TTC549 (cell line): ENCODE data around the gene ZDHHC18.
"Not testable (repeated sequence)": the region's sequence is repeated elsewhere in the genome, so short reads cannot be mapped to it uniquely, and the experiment has no call there.

Source experiments
- FAIRE-seq: peaks from 2 replicates; lab custom pipeline; 2012; peaks lifted over from hg19 to GRCh38; lab: Jason Lieb, UNC

The ZDHHC18 gene

DNA sequence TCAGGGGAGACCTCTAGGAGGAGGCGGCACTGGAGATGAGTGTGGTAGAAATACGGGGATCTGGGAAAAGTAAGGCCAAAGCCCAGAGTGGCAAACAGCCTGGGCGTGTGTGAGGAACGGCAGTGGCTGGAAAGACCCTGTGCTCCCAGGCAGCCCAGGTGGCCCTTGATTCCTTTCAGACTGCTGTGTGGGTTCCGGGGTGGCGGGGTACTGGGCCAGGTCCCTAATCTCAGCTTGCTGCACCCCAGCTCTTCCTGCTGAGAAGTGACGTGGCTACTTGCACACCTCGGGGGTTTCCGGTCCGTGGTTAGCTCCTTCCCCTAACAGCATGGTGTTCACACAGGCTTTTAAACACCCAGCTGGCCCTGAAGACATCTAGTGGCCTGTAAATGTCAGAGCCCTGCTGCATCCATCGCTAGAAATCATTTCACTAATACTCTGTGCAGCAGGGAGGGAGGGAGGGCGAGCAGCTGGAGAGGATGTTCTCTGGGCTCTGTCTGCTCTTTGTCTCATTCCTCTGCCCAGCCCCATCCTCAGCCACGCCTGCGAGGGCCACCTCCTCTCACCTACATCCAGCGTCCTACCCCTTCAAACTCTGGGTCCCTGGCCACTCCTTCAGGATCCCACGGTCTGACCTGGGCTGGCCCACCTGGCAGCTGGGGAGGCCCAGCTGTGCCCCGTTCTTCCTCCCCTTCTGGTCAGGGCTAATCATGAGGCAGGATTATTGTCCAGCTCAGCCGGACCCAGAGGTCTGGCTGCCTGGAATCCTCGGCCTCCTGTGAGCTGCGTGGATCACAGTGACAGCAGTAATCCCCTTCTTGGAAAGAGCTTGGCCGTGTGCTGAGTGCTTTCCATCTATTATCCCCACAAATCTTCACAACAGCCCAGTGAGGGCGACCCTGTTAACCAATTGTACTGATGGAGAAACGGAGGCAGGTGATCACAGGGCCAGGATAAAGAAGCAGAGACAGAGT lies 7.2 kb downstream of the ZDHHC18 start:
- no peak for FAIRE-seq

DNA sequence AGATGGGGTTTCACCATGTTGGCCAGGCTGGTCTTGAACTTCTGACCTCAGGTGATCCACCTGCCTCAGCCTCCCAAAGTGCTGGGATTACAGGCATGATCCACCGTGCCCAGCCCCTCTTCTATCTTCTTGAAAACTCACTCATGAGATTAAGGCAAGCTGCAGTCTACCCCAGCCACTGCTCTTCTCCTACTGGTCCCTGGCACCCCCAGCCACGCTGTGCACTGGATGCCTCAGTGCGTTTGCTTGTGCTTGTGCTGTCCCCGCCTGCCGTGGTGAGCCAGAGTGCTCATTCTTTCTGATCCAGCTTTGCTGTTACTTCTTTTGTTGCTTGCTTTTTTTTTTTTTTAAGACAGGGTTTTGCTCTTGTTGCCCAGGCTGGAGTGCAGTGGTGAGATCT lies 11.2 kb downstream of the ZDHHC18 start:
- not testable (repeated sequence) for FAIRE-seq

DNA sequence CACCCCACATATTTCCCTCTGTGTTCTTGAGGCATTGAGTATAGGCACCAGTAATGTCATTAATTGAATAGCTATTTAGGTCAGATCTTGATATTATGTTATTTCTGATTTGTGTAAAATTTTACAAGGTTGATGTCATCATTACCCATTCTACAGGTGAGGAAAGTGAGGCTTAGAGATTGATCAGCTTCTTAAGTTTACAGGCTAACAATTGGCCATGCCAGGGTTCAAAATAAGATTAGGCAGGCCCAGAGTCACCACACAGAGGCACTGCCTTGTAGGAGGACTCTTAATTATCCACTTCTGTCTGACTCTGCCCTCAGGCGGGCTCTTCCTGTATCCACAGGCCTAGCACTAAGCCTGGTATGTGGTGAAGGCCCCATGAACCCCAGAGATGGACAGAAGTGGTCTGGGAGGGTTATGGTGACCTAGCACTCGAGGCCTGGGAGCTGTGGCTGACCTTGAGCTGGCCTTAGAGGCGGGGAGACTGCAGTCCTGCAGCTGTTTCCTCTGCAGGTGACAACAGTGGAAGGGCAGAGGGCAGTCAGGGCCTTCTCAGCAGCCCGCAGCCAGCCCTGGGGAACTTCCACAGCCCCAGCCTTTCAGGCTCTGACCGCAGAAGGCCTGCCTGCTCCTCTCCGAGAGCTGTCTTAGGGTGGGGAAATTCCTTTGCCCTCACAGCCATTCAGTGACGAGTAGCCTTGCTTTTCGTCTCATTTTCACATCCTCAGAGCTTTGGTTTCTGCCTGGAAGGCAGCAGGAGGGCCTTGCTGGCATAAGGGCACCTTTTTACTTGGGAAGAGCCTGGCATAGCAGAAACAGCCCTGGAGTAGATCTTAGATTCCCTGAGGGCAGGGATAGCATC lies 12.2 kb downstream of the ZDHHC18 start:
- FAIRE-seq = no peak

DNA sequence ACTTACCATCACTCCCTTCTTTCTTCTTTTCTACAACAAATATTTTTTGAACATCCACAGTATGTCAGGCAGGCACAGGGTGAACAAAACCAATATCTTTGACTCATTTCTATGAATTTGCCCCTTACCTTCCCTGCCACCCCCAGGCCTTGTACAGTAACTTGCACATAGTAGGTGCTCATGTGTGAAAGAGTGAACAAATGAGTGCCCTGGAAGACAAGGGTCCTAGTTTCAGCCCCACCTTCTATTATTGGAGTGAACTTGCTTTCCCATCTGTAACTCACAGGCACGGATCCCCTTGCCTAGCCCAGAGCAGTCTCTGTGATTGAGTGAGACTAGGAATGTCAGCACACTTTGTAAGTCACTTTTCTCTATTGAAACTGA lies 12.8 kb downstream of the ZDHHC18 start:
- no peak for FAIRE-seq

DNA sequence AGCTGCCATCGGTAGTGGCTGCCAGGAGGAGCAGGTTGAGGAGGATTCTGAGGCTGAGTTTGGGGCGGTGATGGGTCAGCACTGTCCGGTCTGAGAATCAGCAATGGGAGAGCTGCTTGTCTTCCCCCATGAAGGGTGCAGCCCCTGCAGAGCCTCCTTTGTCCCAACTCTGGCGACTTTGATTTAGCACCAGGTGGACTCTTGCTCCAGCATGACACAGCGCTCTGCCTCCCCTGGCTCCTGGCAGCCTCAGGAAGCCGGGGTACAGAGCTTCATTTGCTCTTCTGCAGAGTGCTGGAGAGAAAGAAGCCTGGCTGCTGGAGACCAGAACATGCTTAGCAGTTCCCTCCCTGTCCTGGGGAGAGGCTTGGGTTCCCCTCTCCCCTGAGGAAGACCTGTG lies 13.3 kb downstream of the ZDHHC18 start:
- FAIRE-seq = no peak

DNA sequence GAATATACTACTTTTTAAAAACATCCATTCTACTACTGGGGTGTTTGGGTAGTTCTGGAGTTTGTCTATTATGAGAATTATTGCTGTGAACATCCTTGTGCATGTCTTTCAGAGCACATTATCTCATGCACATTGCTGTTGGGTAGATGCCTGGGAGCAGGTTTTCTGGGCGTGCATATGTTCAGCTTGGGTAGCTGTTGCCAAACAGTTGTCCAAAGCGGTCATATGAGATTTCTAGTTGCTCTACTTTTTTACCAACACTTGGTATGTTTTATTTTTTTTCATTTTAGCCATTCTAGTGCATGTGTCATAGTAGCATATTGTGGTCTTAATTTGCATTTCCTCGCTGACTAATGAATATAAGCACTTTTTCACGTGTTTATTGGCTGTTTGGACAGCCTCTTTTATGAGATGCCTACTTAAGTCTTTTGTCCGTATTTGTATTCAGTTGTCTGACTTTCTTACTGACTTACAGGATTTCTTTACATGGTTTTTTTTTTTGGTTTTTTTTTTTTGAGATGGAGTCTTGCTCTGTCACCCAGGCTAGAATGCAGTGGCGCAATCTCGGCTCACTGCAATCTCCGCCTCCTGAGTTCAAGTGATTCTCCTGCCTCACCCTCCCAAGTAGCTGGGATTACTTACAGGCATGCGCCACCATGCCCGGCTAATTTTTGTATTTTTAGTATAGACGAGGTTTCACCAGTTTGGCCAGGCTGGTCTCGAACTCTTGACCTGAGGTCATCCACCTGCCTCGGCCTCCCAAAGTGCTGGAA lies 18.1 kb downstream of the ZDHHC18 start:
- no peak for FAIRE-seq

DNA sequence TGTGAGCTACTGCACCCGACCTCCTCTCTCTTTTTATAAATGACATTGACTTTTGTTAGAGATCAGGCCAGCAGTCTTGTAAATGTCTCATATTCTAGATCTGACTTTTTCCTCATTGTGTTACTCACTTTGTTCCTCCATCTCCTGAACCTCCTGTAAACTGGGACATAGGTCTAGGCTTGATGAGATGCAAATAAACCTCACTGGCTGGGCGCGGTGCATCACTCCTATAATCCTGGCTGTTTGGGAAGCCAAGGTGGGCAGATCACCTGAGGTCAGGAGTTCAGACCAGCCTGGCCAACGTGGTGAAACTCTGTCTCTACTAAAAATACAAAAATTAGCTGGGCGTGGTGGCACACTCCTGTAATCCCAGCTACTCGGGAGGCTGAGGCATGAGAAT lies 21.3 kb downstream of the ZDHHC18 start:
- not testable (repeated sequence) for FAIRE-seq

DNA sequence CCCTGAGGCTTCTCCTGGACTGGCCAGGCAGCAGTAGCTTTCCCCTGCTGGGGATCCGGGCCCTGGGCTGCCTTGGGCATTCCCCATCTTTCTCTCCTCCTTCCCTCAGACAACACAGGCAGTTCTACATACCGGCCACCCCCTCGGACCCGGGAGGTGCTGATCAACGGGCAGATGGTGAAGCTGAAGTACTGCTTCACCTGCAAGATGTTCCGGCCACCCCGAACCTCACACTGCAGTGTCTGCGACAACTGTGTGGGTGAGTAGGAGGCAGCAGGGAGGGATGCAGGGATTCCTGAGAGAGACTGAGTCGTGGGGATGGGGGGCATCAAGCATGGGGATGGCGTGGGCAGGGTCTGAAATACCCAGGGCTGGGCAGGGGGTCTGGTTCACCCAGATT lies 22.0 kb downstream of the ZDHHC18 start:
- no peak for FAIRE-seq

DNA sequence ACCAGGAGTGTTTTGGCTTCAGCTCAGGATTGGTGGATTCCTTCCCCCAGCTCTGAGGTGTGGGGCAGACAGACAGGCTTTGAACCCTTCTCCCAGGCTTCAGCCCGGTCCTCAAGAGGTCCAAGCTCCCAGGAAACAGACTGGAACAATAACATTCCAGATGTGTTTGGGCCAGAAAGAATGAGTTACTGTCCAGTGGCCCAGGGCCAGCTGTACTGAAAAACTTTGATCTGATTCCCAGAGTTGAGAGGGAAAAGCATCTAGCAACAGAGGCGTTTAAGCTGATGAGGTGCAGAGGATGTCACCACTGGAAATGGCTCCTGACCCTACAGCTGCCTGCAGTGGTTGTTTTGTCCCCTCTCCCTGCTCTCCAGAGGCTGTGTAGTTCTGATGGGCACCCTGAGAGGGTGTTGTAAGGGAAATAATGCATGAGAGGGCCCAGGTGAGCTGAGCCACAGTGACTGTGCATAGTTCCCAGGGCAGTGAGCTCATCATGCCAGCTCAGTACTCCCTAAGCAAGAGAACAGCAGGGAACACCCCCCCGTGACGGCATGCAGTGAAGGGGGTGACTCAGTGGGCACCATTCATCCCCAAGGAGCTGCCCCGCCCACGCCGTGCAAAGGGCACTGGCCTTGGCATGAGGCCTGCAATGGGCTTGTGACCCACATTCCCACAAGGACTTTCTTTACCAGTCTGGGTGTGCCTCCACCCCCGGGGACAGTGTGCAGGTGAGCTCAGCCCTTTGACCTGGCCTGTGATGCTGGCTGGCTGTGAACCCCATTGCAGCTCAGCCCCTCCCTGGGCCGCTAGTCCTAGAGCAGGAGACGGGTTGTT lies 22.7 kb downstream of the ZDHHC18 start:
- no peak for FAIRE-seq

DNA sequence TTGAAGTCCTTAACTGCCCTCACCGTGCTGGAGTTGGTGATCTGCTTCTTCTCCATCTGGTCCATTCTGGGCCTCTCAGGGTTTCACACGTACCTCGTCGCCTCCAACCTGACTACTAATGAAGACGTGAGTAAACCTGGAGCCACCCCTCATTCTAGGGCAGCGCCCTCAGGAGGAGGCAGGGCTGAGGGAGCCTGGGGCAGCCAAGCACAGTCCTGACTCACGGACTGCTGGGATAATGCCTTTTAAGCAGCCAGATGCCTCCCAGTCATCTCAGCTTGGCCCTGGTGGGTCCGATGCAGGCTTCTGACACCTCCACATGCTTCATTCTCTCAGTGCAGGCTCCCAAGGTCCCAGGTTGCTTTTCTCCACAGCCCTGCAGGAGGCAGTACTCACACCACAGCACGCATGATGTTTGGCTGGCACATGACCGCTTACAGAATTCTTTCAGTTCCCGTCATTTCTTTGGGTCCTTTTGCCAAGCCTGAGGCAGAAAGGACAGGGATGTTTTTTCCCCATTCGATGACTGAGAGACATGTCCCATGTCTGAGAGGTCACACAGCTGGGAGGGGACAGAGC lies 24.7 kb downstream of the ZDHHC18 start:
- no peak for FAIRE-seq

DNA sequence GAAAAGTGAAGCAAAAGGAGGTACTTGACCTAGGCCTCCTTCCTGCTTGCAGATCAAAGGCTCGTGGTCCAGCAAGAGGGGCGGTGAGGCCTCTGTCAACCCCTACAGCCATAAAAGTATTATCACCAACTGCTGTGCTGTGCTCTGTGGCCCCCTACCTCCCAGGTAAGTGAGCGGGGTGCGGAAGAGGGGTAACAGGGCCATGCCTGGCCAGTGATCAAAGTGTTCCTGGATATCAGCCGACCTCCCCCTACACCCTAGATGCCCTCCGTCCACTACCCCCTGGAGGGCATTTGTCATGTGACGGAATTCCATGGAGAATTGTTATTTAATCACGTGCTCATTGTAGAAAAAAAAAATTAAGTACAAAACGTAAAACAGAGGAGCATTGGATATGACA lies 26.2 kb downstream of the ZDHHC18 start:
- no peak for FAIRE-seq

DNA sequence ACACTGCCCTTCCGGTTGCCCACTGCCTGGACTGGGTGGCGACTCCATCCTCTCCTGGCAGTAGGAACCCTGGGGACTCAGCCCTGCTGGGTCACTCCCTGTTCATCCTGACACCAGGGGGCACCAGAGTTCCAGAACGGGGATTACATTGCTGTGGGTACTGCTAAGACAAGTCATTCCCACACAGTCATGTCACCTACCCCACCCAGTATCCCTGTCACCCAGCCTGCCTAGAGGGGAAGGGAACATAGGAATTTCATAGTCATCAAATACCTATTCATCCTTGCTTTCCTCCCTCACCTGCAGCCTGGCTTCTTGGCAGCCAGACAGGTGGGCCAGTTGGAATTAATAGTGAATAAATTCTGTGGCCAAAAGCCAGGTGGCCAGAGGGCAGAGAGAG lies 26.7 kb downstream of the ZDHHC18 start:
- FAIRE-seq = no peak

DNA sequence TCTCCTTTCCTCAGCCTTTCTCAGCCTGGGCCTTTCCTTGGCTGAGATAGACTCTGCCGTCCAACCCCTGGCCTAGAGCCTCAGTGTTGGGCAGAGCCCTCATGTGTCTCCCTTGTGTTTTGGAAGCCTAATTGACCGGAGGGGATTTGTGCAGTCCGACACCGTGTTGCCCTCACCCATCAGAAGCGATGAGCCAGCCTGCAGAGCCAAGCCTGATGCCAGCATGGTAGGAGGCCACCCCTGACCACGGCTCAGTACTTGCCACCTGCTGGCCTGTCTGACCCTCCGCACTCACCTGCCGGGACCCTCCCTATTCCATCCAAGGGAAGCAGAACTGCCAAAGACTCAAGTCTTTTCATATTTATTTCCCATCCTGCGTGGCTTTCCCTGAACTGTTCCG lies 27.1 kb downstream of the ZDHHC18 start:
- no peak for FAIRE-seq

DNA sequence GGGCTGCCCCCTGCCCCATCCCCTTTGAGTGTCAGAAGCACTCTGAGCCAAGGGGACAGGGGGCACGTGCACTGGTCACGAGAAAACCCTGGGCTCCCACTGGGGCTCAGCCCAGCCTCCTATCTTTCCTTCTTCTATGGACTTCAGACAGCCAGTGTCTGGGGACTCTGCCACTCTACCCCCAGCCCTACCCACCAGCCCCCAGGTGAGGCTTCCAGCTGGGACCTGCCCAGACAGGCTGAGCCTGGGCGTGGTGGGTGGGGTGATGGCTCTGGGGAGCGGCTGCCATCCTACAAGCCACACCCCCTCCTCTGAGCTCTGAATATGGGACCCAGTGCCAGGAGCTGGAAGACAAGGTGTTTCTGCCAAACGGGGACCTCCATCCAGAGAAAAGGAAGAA lies 28.4 kb downstream of the ZDHHC18 start:
- no peak for FAIRE-seq

DNA sequence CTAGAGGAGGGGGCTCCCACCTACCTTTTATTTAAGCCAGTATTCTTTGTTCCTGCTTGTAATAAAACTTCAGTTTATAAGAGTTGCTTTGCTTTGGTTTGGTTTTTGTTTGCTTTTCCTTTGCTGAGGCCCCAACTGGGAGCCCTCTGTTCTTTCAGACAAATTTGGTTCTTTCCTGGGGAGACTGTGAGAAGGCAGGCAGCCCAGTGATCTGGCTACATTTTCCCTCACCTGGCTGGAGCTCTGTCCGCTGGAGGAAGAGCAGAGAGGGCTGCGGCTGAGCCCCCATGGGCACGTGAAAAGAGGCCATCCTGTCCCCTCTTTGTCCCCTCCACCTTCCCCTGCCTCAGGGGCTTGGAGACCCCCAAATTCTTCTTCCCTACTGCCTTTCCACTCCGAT lies 29.1 kb downstream of the ZDHHC18 start:
- no peak for FAIRE-seq

DNA sequence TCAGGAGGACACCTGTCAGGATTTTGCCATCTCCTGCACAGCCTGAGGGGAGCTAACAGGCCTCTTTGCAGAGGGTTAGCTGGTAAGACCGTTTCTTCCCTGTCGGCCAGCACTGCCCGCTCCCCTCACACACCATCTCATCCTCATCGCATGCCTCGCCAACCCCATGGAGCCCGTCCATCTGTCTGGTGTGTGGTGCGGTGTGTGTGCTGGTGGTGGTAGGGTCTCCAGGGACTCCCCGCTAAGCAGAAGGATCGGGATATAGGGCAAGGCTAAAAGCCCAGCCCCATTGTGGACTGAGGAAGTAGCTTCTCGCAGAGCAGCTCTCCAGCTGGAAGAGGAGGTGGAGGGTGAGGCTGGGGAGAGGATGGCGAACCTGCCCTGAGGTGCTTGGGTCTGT lies 29.7 kb downstream of the ZDHHC18 start:
- FAIRE-seq = no peak

DNA sequence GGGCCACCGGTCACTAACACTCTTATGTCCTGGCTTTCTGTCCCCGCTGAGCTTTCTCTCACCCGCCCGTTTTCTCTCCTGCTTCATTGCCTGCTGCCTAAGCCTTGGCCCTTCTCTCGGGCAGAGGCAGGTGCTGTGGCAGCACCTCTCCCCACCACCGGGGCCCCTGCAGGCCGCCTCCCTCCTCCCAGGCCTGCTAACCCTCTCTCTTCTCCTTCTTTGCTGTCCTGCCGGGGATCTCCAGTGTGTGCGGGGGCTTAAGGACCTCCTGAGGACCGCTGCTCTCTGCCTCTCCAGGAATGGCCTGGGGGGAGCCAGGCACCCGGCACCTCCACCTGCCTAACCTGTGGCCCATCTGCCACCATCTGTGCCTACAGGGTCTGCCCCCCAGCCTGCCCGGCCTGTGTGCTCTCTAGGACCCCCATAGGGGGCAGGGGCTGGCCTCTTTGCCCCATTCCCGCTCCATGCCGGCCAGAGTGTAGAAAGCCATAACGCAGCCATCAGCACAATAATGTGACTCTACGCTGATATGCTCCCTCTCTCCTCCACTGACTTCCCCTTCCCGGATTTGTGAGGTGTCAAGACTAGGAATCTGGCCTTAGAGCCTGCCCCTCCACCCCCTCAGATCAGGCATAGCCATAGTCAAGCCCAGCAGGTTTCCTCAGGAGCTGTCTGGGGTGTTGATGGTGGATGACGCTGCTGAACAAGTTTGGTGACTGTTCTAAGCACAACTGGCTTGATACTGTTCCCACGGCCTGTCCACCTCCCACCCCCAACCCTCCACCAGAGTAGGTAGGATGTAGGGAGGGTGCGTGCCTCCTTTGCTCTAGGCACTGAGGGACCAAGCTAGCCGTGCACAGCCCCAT lies 30.3 kb downstream of the ZDHHC18 start:
- FAIRE-seq = no peak

DNA sequence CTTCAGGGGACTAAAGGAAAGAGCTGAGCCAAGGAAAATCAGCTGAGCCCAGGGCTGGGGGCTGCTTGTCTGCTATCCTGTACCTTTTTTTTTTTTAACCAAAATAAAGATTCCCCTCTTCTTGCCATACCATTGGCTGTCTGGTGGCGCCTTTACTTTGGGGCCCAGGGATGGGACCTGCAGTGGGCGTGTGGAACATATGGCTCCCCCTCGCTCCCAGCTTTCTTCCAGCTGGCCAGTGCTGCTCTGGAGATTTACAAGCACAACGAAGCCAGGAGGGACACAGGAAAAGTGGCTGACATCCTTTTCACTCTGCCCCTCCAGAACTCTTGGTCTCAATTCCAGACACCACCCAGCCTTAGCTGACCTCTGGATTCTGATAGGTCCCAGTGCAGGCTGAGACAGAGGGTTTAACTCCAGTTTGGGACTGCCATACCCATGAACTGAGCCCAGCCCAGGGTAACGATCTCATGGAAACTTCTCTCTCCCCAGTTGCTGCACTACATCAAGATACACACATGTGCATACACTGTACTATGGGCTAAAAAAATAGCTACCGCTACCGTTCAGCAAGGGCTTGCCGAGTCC lies 31.1 kb downstream of the ZDHHC18 start:
- no peak for FAIRE-seq

DNA sequence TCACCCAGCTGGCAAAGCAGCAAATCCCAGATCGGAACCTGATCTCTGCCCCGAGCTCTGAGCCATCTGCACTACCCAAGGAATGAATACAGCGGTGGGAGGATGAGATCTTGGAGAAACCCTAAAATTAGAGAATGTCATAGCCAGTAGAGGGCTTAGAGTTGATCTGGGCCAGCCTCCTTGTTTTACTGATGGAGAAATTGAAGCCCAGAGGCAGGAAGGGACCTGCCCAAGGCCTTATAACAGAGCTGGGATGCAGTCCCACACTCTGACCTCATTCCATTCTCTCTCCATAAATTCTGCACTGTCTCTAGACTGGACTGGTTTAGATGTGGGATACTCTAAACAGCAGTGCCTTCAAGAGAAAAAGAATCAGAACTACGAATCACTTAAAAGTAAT lies 31.7 kb downstream of the ZDHHC18 start:
- no peak for FAIRE-seq
